ENCODE measurements around the gene APC2.

DNA sequence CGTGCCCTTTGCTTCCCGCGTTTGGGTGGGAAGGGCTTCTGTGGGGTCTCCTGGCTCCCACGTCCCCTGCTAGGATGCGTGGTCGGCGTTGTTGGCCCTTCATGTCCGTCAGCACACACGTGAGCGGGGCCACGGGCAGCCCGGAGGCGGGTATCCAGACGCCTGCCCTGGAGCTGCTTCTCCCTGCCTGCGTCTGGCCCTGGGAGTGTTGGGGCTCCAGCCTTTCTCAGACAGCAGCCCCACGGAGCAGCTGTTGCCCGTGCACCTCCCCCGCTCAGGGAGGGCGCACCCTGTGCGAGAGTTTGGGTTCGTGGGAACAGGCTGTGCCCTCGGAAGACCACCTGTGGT lies 28.0 kb upstream of the APC2 start:
- no peak for TF ChIP-seq POLR2A (IDR thresholded peaks at IDR 0.05)
- TF ChIP-seq, protein P1, sequence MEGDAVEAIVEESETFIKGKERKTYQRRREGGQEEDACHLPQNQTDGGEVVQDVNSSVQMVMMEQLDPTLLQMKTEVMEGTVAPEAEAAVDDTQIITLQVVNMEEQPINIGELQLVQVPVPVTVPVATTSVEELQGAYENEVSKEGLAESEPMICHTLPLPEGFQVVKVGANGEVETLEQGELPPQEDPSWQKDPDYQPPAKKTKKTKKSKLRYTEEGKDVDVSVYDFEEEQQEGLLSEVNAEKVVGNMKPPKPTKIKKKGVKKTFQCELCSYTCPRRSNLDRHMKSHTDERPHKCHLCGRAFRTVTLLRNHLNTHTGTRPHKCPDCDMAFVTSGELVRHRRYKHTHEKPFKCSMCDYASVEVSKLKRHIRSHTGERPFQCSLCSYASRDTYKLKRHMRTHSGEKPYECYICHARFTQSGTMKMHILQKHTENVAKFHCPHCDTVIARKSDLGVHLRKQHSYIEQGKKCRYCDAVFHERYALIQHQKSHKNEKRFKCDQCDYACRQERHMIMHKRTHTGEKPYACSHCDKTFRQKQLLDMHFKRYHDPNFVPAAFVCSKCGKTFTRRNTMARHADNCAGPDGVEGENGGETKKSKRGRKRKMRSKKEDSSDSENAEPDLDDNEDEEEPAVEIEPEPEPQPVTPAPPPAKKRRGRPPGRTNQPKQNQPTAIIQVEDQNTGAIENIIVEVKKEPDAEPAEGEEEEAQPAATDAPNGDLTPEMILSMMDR (IDR thresholded peaks at IDR 0.05), result no peak
